GM20431 (cell line): ENCODE data around the gene CBR1.
"Not testable (repeated sequence)": the region's sequence is repeated elsewhere in the genome, so short reads cannot be mapped to it uniquely, and the experiment has no call there.

Experiments
- in situ Hi-C: fragments of 300-500 bp; cut with MseI, MboI; formaldehyde crosslinking; loops from one replicate; pipeline ENCODE4 v1.15.0; 2020; ENCODE audit warnings: low sequenced_read_pairs; ENCODE audit not compliant: unreplicated experiment

The CBR1 gene

GRCh38 chr21:36047139-36047538 lies 22.7 kb upstream of the CBR1 start:
- in situ Hi-C loops, result no loop called here

- in situ Hi-C loops, result no loop called here
Observed at GRCh38 chr21:36048357-36048756, 21.5 kb upstream of the CBR1 start.

- in situ Hi-C loops, result no loop called here
Observed at GRCh38 chr21:36052860-36053714, 16.7 kb upstream of the CBR1 start.

- in situ Hi-C loops, result no loop called here
Observed at GRCh38 chr21:36053715-36054062, 16.1 kb upstream of the CBR1 start.

- in situ Hi-C loops, result no loop called here
Observed at GRCh38 chr21:36055551-36055950, 14.3 kb upstream of the CBR1 start.

- in situ Hi-C loops, result no loop called here
Observed at GRCh38 chr21:36059823-36060158, 10.0 kb upstream of the CBR1 start.

GRCh38 chr21:36060159-36060921 lies 9.5 kb upstream of the CBR1 start, which contains the start of gene SETD4:
TSS of gene SETD4 (minus strand) at chr21:36060526. CDS start at chr21:36058888, 1,638 bp downstream.
- in situ Hi-C loops, result no loop called here

GRCh38 chr21:36061445-36061844 lies 8.4 kb upstream of the CBR1 start:
- in situ Hi-C loops, result no loop called here

GRCh38 chr21:36063375-36064084 lies 6.3 kb upstream of the CBR1 start:
- in situ Hi-C loops, result no loop called here

- in situ Hi-C loops, result no loop called here
Observed at GRCh38 chr21:36064085-36064460, 5.8 kb upstream of the CBR1 start.

- in situ Hi-C loops, result no loop called here
Observed at GRCh38 chr21:36065497-36066036, 4.3 kb upstream of the CBR1 start.

- in situ Hi-C loops, result no loop called here
Observed at GRCh38 chr21:36068748-36069398, 951 bp upstream of the CBR1 start.

- in situ Hi-C loops, result no loop called here
Observed at GRCh38 chr21:36070999-36071398, 1.2 kb downstream of the CBR1 start.

- in situ Hi-C loops, result no loop called here
Observed at GRCh38 chr21:36072453-36073162, 2.8 kb downstream of the CBR1 start.

GRCh38 chr21:36073181-36073580 lies 3.4 kb downstream of the CBR1 start:
- in situ Hi-C loops, result no loop called here

- in situ Hi-C loops, result not testable (repeated sequence)
Observed at GRCh38 chr21:36073911-36074310, 4.1 kb downstream of the CBR1 start.

GRCh38 chr21:36075171-36075570 lies 5.3 kb downstream of the CBR1 start:
- in situ Hi-C loops, result no loop called here

GRCh38 chr21:36075953-36076352 lies 6.1 kb downstream of the CBR1 start:
- in situ Hi-C loops, result no loop called here

- in situ Hi-C loops, result no loop called here
Observed at GRCh38 chr21:36076878-36077655, 7.2 kb downstream of the CBR1 start.
